KBM-7 (cell line): Measurements from ENCODE around the gene ZNF302.
A peak's percentile ranks its signal among the peaks of the same experiment; 100 is the strongest.
"Not testable (repeated sequence)": the region's sequence is repeated elsewhere in the genome, so short reads cannot be mapped to it uniquely, and the experiment has no call there.

Experiments
- DNase-seq: peaks from one replicate; pipeline ENCODE4 v3.0.0-alpha.2; 2015
- in situ Hi-C: fragments of 300-500 bp; cut with MboI; formaldehyde crosslinking; loops from 2 replicates; pipeline ENCODE4 v1.14.3; 2020; ENCODE audit warnings: low sequenced_read_pairs, low pct_unique_long_range_greater_than_20kb, mixed read lengths

Gene ZNF302

DNA sequence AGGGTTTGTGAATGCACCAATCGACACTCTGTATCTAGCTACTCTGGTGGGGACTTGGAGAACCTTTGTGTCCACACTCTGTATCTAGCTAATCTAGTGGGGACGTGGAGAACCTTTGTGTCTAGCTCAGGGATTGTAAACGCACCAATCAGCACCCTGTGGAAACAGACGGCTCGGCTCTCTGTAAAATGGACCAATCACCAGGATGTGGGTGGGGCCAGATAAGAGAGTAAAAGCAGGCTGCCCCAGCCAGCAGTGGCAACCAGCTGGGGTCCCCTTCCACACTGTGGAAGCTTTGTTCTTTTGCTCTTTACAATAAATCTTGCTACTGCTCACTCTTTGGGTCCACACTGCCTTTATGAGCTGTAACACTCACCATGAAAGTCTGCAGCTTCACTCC lies 8.8 kb upstream of the ZNF302 start:
- DNase-seq, in situ Hi-C loops: not testable (repeated sequence)

GRCh38 chr19:34669305-34669704 lies 8.2 kb upstream of the ZNF302 start:
- in situ Hi-C loops: no loop called here
- no peak for DNase-seq

DNA sequence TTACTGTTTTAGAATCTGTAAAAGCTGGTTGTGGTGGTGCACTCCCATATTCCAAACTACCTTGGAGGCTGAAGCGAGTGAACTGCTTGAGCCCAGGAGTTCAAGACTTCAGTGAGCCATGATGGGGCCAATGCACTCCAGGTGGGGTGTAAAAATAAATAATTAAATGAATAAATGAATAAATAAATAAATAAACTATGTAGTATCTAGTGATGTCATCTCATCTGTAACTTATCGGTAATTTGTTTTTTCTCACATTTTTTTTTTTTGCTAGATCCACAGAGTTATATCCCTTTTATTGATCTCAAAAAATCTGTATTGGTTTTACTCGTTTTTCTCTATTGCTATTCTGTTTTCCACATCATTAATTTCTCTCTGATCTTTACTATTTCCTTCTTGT lies 5.5 kb upstream of the ZNF302 start:
- in situ Hi-C loops: no loop called here
- no peak for DNase-seq

DNA sequence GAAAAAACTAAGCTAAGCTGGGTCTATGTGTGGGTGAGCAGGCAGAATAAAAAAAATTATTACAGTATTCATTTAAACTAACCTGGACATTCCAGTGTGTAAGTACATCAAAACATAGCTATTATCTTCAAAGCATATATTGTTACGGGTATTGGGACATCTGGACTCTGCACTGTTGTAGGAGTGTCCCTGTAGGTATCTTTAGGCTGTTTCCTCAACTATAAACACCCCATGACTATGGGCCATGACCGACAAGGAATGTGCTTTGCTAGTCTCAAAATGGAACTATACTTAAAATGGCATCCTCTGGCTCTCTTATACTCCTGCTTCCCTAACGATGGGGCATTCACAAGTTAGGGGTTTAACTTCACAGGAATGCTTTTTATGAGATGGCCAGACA lies 3.9 kb upstream of the ZNF302 start:
- in situ Hi-C loops: no loop called here
- DNase-seq: no peak

GRCh38 chr19:34675250-34675649 lies 2.2 kb upstream of the ZNF302 start:
- in situ Hi-C loops: no loop called here

GRCh38 chr19:34675919-34676318 lies 1.6 kb upstream of the ZNF302 start:
- in situ Hi-C loops: no loop called here
- no peak for DNase-seq

More at GRCh38 chr19:34675250-34675649, 2.2 kb upstream of the ZNF302 start:
- no peak for DNase-seq

- DNase-seq: no peak
- in situ Hi-C loops: no loop called here
Measured at GRCh38 chr19:34676697-34677385, 637 bp upstream of the ZNF302 start, which contains the start of gene SCGB2B2. TSS of gene SCGB2B2 (minus strand) at chr19:34677159. CDS start at chr19:34594563, 82,596 bp downstream.

DNA sequence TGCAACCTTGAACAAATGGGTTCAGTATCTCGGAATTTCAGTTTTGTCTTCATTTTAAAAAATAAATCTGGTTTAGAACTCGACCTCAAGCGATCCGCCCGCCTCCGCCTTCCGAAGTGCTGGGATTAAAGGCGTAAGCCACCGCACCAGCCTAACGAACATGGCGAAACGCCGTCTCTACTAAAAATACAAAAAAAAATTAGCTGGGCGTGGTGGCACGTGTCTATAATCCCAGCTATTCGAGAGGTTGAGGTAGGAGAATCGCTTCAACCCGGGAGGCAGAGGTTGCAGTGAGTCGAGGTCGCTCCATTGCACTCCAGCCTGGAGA lies 571 bp downstream of the ZNF302 start:
- DNase-seq: no peak
- in situ Hi-C loops: no loop called here

DNA sequence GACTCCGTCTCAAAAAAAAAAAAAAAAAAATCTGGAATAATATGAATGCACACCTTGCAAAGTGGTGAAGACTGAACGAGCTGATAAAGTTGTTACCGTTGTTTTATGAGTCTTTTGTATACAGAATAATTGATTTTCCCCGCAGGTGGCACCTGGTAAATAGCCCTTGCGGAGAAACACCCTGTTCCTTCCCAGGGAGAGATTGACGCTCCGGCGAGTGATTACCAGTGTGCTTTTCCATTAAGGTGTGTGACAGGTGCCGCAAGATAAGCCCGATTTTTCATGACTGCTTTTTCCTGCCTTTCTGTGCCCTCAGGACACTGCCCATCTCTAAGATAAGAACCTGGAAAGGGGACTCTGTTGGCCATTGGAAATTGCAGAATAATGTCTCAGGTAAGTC lies 943 bp downstream of the ZNF302 start:
- in situ Hi-C loops: no loop called here

DNA sequence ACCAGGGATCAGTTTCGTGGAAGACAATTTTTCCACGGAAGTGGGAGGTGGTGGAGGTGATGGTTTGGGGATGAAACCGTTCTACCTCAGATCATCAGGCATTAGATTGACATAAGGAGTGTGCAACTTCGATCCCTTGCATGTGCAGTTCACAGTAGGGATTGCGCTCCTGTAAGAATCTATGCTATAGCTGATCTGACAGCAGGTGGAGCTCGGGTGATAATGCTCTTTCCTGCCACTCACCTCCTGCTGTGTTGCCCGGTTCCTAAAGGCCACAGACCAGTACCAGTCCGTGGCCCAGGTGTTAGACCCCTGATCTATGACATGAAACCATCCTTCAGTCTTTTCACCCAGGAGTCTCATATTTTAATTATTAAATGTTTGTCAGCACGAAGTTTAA lies 4.0 kb downstream of the ZNF302 start:
- in situ Hi-C loops: no loop called here

More for the DNA sequence above, 943 bp downstream of the ZNF302 start:
- no peak for DNase-seq

DNA sequence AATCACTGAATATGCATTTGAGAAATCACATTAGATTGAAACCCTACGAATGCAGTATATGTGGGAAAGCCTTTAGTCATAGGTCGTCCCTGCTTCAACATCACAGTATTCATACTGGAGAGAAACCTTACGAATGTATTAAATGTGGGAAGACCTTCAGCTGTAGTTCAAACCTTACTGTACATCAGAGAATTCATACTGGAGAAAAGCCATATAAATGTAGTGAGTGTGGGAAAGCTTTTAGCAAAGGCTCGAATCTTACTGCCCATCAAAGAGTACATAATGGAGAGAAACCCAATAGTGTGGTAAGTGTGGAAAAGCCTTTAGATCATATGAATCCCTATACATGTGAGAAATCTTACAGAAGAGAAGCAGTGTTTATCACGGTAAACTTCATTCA lies 7.8 kb downstream of the ZNF302 start:
- DNase-seq, in situ Hi-C loops: not testable (repeated sequence)

More for the DNA sequence above, 4.0 kb downstream of the ZNF302 start:
- DNase-seq: no peak

DNA sequence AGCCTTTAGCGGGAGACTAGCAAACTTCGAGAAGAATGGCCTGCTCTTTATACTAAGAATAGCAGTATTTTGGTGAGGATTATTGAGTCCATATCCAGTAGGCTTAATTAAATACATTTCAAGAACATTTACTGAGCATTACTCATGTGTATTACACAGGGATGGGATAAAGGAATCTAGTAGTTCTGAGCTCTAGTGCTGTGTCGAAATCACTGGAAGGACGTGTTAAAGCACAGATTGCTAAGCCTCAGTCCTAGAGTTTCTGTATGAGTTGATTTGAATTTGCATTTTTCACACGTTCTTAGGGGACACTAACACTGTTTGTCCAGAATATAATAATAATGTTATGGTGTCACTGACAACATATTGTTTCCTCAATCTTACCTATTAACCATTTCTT lies 9.0 kb downstream of the ZNF302 start:
- in situ Hi-C loops: no loop called here
- no peak for DNase-seq

GRCh38 chr19:34687348-34687747 lies 9.9 kb downstream of the ZNF302 start:
- in situ Hi-C loops: no loop called here
- no peak for DNase-seq

GRCh38 chr19:34688592-34688991 lies 11.1 kb downstream of the ZNF302 start:
- no peak for DNase-seq
- in situ Hi-C loops: no loop called here

DNA sequence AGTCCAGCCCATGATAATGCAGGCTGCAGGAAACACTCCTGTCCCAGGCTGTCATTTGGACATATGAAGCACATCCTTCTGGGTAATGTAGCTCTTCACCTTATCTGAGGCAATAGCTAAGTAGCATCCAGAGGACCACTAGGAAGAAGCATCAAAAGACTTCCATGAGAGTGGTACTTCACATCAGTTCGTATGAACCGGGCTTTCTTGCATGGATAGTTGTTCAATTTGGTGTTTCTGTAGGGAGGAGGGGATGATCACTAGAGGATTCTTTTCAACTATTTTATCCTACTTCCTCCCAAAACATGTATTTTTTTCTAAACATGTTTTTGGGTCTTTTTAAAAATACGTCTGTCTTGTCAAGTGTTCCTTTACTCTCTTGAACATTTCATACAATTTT lies 12.9 kb downstream of the ZNF302 start:
- in situ Hi-C loops: no loop called here
- DNase-seq: no peak

DNA sequence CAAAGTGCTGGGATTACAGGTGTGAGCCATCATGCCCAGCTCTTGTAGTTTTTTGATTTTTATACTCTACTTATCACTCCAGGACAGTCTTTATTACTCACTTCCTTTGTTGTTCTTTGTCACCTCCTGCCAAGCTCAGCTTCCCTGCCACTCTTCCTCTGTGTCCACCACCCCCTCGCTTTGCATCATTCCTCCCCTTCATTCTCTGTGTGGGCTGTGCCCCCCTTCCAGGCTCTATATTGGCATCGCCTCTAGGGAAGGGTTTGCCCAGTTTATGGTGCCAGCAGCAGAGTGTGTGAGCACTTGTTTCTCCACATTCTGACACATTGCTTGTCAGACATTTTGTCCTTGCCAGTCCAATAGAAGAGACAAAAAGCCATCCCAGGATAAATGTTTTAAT lies 15.1 kb downstream of the ZNF302 start:
- no peak for DNase-seq
- in situ Hi-C loops: no loop called here

GRCh38 chr19:34707661-34708060 lies 30.2 kb downstream of the ZNF302 start:
- no peak for DNase-seq
- in situ Hi-C loops: no loop called here

GRCh38 chr19:34711890-34712289 lies 34.4 kb downstream of the ZNF302 start:
- no peak for DNase-seq
- in situ Hi-C loops: no loop called here

DNA sequence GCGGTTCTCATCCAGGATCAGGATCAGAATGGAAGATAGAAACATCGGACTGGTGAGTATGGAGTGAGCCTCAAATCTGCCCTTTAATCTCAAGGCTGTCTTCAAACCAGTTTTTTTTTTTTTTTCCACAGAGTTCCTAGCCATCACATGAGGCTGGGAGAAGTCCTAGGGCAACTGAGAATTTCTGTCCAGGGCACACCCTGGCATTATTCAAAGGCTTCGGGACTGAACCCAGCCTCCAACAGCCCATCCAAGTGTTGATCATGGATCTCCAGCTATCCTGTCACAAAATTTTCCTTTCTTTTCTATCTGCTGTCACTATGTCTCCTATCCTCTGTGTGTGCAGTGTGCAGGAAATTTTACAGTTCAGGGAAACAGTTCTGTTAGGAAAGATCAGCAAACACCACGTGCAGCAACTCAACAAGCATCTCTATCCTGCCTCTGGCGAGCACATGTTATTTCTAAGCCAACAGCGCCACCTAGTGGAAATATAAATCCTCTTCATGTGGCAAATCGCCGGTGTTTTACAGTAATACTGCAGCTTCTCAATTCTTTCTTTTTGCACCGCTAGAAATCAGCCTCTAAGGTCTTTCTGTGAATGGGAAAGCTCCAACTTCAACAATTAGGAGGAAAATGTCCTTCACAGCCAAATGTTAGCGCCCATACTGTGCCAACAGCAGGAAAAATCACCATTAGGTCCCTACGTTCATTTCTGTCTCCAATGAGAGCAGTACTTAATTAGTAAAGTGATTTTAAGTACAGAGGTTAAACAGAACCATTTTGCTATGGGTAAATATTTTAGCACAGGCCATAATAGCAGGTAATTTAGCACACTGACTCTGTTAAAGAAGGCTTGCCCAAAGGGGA lies 35.1 kb downstream of the ZNF302 start:
- peak; percentile 70 for DNase-seq
- in situ Hi-C loops: no loop called here

GRCh38 chr19:34713262-34713637 lies 35.8 kb downstream of the ZNF302 start:
- in situ Hi-C loops: no loop called here
- DNase-seq: no peak

DNA sequence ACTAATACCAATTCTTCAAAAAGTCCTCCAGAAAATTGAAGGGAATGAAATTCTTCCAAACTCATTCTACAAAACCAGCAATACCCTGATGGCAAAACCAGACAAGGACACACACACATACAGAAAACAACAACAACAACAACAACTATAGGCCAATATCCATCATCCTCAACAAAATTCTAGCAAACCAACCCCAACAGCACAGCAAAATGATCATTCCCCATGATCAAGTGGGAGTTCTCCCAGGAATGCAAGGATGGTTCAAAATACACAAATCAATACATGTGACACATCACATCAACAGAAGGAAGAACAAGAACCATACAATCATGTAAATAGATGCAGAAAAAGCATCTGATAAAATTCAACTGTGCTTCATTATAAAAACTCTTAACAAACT lies 37.9 kb downstream of the ZNF302 start:
- in situ Hi-C loops: no loop called here
- DNase-seq: no peak
